Neural crest cell (in vitro differentiated cells): ENCODE data around the gene ZNRF4. TPM values are rescaled to one million over a fixed set of nuclear protein-coding genes. Genes with fewer than 3 reads are reported as not detected.

Experiments
- DNase-seq: peaks from one replicate; pipeline ENCODE4 v3.0.0; 2021; ENCODE audit warnings: low read depth, mixed read lengths, low spot score
- H3K27ac Mint-ChIP-seq: one replicate; pipeline ENCODE4 v1.8.0; 2021; ENCODE audit warnings: mild to moderate bottlenecking, mixed read lengths; ENCODE audit not compliant: unreplicated experiment
- H3K27me3 Mint-ChIP-seq: 2 replicates; pipeline ENCODE4 v1.8.0; 2021; ENCODE audit warnings: low read depth, mild to moderate bottlenecking, mixed read lengths
- H3K36me3 Mint-ChIP-seq: 2 replicates; pipeline ENCODE4 v1.8.0; 2021; ENCODE audit warnings: low read depth, mild to moderate bottlenecking, mixed read lengths
- H3K4me1 Mint-ChIP-seq: 2 replicates; pipeline ENCODE4 v1.8.0; 2021; ENCODE audit warnings: mixed read lengths
- H3K4me3 Mint-ChIP-seq: one replicate; pipeline ENCODE4 v1.8.0; 2021; ENCODE audit warnings: mild to moderate bottlenecking, mixed read lengths
- H3K9me3 Mint-ChIP-seq: 2 replicates; pipeline ENCODE4 v1.8.0; 2021; ENCODE audit warnings: mixed read lengths
- CTCF ChIP-seq: fragments of 200-600 bp; sonication (generic); conservative IDR thresholded peaks from 2 replicates; pipeline ENCODE4 v1.5.0; 2021; ENCODE audit warnings: antibody characterized with exemption, mild to moderate bottlenecking
- total RNA-seq: library from RNA; stranded (reverse); gene quantifications from 2 replicates; pipeline ENCODE4 v1.2.1, GENCODE V29; 2021

The ZNRF4 gene
- total RNA-seq, 1 donor from 2014 or later = not detected

GRCh38 chr19:5430237-5430636 is 25.0 kb upstream of the ZNRF4 start:
- Mint-ChIP-seq H3K9me3 (no peaks in the 10 kb centered on the region), H3K4me1 (peaks cover 10% of the 10 kb centered on the region), H3K27me3 (peaks cover 24% of the 10 kb centered on the region), H3K4me3 (no peak overlapping the region), H3K27ac (no peak overlapping the region), H3K36me3 (no peaks in the 10 kb centered on the region)
- no peak for DNase-seq
- TF ChIP-seq CTCF = no peak

- no peak for DNase-seq
- Mint-ChIP-seq H3K4me3 (no peak overlapping the region), H3K9me3 (no peaks in the 10 kb centered on the region), H3K4me1 (peaks cover 10% of the 10 kb centered on the region), H3K27ac (no peak overlapping the region), H3K27me3 (peaks cover 24% of the 10 kb centered on the region), H3K36me3 (no peaks in the 10 kb centered on the region)
- TF ChIP-seq CTCF = no peak
Measured at GRCh38 chr19:5432687-5433086, 22.5 kb upstream of the ZNRF4 start.

GRCh38 chr19:5434351-5434917 is 20.8 kb upstream of the ZNRF4 start:
- DNase-seq = no peak
- Mint-ChIP-seq H3K4me1 (peaks cover 10% of the 10 kb centered on the region), H3K27ac (no peak overlapping the region), H3K9me3 (no peaks in the 10 kb centered on the region), H3K4me3 (peak overlapping the region; percentile 47), H3K36me3 (no peaks in the 10 kb centered on the region), H3K27me3 (peaks cover 25% of the 10 kb centered on the region)
- no peak for TF ChIP-seq CTCF

- Mint-ChIP-seq H3K36me3 (no peaks in the 10 kb centered on the region), H3K4me1 (peaks cover 10% of the 10 kb centered on the region), H3K4me3 (peak overlapping the region; percentile 81), H3K27ac (no peak overlapping the region), H3K27me3 (peaks cover 25% of the 10 kb centered on the region), H3K9me3 (no peaks in the 10 kb centered on the region)
- no peak for DNase-seq
- no peak for TF ChIP-seq CTCF
Measured at GRCh38 chr19:5434970-5435641, 20.1 kb upstream of the ZNRF4 start.

- peaks cover 10% of the 10 kb centered on the region for H3K4me1 Mint-ChIP-seq
- H3K27ac Mint-ChIP-seq = no peak overlapping the region
- peaks cover 26% of the 10 kb centered on the region for H3K27me3 Mint-ChIP-seq
- no peaks in the 10 kb centered on the region for H3K36me3 Mint-ChIP-seq
- no peak for TF ChIP-seq CTCF
- no peaks in the 10 kb centered on the region for H3K9me3 Mint-ChIP-seq
- DNase-seq = no peak
- peak overlapping the region; percentile 81 for H3K4me3 Mint-ChIP-seq
Measured at GRCh38 chr19:5435642-5436017, 19.6 kb upstream of the ZNRF4 start.
